Hepatocyte (in vitro differentiated cells): ENCODE data around the gene NANP.

ENCODE experiments used
- CTCF ChIP-seq: fragments of 200-600 bp; sonication (generic); IDR thresholded peaks from 2 replicates; pipeline ENCODE4 v1.5.1; 2016; ENCODE audit warnings: antibody characterized with exemption, mild to moderate bottlenecking; ENCODE audit not compliant: poor library complexity
- EZH2 ChIP-seq: fragments of 200-600 bp; sonication (generic); IDR thresholded peaks from 2 replicates; pipeline ENCODE4 v1.6.1; 2016; ENCODE audit warnings: antibody characterized with exemption, mild to moderate bottlenecking, borderline replicate concordance

GRCh38 chr20:25571240-25571639 lies 52.6 kb downstream of the NANP start:
- no peak for TF ChIP-seq EZH2
- TF ChIP-seq CTCF: no peak
